Dedifferentiated amniotic fluid mesenchymal stem cell (primary cell): ENCODE measurements around the gene PARVG.
A peak's percentile ranks its signal among the peaks of the same experiment; 100 is the strongest.

Source experiments
- DNase-seq: peaks from one replicate; pipeline ENCODE4 v3.0.0-alpha.2; 2016; ENCODE audit errors: extremely low spot score

Gene PARVG, protein sequence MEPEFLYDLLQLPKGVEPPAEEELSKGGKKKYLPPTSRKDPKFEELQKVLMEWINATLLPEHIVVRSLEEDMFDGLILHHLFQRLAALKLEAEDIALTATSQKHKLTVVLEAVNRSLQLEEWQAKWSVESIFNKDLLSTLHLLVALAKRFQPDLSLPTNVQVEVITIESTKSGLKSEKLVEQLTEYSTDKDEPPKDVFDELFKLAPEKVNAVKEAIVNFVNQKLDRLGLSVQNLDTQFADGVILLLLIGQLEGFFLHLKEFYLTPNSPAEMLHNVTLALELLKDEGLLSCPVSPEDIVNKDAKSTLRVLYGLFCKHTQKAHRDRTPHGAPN

DNA sequence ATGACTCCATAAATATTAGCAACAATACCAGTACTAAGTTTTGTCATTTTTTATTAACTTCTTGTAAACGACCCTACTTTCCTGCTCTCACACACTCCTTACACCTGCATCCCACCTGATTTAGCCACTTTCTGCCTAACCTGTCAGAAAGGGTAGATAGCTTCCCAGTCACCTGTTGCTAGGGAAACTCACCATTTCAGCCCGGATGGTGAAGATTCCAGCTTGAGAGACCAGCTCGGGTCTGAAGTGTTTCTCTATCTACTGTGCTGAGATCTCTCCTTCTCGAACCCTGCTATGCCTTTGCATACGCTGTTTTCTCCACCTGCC, at the start of gene PARVG:
Gene PARVG (plus strand): TSS at position 220 of the 327 bp plus-strand sequence. CDS start 2,405 bp downstream, outside the sequence.
- no peak for DNase-seq

DNA sequence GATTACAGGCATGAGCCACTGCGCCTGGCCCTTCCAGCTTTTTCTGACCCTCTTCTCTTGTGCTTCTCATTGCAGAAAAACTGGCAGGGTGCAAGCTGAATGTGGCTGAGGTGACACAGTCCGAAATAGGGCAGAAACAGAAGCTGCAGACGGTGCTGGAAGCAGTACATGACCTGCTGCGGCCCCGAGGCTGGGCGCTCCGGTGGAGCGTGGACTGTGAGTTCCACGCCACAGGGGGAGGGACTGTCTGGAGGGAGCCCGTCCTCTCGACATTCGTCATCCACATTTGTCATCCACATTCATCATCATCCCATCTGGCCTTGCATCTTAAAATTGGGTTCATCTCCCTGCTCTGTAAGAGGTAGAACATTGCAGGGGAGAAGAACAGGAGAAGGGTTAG, 49.3 kb upstream of the PARVG start:
- no peak for DNase-seq

- DNase-seq = no peak
These were observed 48.6 kb upstream of the PARVG start for GRCh38 chr22:44131989-44132685.

DNA sequence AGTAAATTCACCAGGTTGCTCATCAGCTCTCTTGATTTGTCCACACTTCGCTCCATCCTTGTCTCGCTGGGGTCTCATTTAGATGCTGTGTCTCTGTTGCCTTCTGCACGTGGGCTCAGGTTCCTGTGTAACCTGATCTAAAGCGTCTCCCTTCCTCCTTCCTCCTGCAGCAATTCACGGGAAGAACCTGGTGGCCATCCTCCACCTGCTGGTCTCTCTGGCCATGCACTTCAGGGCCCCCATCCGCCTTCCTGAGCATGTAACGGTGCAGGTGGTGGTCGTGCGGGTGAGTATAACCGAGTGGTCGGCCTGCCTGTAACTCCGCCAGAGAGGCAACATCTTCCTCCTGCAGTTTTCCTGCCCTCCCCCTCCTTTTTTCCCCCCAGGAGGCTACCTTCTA, 48.0 kb upstream of the PARVG start:
- no peak for DNase-seq

- no peak for DNase-seq
These were observed 47.6 kb upstream of the PARVG start for GRCh38 chr22:44133161-44133560.

- DNase-seq = no peak
These were observed 46.7 kb upstream of the PARVG start for GRCh38 chr22:44133901-44134571.

DNA sequence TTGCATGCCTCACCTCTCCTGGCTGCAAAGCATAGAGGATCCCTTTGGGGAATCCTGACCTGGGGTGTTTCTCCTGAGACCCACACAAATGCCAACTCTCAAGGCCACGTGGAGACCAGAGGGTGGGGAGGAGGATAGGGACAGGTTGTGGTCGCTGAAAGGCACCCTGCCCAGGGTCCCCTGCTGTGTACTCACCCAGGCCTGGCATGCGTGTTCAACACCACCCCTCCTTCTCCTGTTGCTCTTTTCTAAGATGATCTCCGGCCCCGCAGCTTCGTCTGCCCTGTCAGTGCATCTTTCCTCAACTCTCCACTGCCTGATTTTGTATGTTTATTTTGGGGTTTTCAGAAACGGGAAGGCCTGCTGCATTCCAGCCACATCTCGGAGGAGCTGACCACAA, 44.6 kb upstream of the PARVG start:
- no peak for DNase-seq

DNA sequence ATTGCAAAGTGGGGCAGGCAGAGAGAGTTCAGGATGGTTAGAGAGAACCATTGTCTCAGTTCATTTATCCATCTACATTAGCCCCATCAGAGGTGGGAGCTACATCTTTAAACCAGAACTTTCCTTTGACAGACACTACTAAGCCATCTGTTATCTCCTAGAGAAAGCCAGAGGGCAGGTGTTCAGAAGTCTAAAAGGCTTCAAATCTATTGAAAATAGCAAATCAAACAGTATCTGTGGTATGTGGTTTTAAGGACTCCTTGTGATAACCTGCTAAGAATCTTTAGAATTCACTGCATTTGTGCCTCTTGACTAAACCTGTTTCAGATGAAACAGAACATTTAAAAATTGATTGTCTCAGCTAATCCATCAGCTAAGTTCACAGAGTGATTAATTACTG, 43.9 kb upstream of the PARVG start:
- DNase-seq = no peak

GRCh38 chr22:44137415-44137814, 43.3 kb upstream of the PARVG start:
- DNase-seq = no peak

DNA sequence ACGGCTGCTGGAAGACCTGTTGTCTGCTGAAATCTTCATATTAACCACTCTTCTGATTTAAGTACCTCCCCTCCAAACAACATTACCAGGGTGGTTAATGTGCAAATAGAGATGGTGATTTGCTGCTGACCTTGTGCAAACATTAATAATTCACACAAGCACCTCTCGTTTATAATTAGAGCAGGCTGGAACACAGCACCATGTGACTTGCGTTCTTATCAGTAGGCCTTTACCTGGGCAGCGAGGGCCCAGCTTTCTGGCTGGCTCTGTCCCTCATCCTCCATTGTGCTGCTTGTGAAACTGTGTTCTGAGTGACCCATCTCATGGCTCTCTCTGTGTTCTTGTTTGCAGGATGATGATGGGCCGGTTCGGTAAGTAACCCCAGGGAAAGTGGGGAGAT, 41.0 kb upstream of the PARVG start:
- no peak for DNase-seq

GRCh38 chr22:44142421-44143104, 38.2 kb upstream of the PARVG start:
- DNase-seq = no peak

- no peak for DNase-seq
These were observed 37.6 kb upstream of the PARVG start for GRCh38 chr22:44143105-44143474.

DNA sequence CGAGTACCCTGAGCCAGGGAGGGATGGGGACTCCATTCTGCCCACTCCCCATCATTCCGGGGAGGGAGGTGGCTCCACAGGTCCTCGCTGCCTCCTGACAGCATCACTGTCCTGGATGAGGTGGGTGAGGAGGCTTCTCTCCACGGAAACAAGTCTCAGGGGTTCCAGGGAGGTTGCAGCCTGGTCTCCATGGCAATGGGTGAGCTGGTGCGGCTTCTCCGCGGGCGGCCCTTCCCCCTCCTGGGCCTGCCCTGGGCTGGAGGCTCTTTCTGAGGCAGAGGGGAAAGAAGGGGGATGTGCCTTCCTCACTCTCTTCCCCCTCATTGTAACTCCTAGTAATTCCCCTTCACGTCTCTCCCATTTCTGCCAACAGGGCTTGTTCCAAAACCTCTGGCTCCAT, 37.1 kb upstream of the PARVG start:
- DNase-seq = no peak

DNA sequence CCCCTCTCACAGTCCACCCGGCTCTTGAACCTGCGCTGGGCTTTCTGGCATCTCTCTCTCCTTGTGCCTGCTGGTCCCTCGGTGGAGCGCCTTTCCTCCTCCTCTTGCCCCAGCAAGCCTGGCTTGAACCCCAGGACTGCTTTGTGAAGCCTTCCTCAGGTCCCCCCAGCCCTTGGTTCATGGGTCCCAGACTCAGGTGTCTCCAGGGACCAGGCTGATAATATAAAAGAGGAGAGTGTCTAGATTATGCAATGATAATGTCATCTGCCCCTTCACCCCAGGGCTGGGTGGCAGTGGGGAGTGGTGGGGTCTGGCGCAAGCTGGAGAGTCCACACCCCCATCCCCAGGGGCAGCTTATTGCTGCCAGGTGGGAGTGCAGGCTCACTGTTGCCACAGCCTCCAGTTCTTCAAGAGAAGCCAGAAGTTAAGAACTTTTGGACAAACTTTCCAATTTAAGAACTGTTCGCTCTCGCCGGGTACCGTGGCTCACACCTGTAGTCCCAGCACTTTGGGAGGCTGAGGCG, 36.6 kb upstream of the PARVG start:
- no peak for DNase-seq

DNA sequence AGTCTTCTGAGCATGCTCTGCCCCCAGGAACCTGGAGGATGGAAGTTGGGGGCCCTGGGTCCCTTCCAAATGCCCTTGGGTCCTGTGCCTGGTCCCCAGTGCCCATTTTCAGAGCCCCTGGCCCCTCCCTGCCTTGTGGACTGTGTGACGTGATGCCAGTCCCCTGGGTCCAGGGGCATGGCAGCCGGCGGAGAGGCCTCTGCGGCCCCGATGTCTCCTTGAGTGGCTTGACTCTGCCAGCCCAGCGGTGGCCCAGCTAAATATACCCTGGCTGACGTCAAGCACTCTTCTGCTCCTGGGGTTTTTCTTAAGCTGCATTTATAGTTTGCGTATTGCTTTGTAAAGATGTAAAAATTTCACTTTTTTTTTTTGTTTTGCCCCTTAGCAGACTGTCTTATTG, 35.2 kb upstream of the PARVG start:
- DNase-seq = no peak

GRCh38 chr22:44146088-44146861, 34.5 kb upstream of the PARVG start:
- no peak for DNase-seq

DNA sequence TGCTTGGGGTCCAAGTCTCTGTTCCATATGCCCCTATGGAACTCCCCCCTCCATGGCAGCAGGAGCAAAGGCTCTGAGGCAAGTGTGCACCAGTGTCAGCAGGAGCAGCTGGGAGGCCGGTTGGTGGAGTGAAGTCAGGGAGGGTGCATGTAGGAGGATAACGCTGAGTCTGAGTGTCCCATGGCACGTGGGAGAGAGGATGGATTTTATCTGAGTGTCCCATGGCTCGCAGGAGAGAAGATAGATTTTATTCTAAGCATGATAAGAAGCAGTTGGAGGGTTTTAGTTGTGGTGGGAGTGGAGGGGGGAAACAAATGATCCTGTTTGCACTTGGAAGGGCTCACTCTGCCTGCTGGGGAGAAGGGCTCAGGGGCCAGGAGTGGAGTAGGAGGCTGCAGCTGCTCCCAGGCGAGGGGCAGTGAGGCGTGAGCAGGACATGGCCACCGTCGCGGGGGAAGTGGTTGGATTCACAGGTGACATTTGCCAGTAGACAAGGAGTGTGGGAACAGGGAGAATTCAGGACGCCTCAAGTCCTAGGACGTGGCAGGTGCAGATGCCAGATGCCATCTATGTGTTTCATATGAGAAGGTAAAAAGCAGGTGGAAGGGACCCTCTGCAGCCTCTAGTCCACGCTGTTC, 33.6 kb upstream of the PARVG start:
- no peak for DNase-seq

- no peak for DNase-seq
These were observed 32.7 kb upstream of the PARVG start for GRCh38 chr22:44147821-44148574.

GRCh38 chr22:44151676-44152075, 29.0 kb upstream of the PARVG start:
- peak; percentile 50 for DNase-seq

- no peak for DNase-seq
These were observed 27.0 kb upstream of the PARVG start for GRCh38 chr22:44153710-44154109.
